ENCODE measurements around the gene SERPINA9.

Gene SERPINA9

DNA sequence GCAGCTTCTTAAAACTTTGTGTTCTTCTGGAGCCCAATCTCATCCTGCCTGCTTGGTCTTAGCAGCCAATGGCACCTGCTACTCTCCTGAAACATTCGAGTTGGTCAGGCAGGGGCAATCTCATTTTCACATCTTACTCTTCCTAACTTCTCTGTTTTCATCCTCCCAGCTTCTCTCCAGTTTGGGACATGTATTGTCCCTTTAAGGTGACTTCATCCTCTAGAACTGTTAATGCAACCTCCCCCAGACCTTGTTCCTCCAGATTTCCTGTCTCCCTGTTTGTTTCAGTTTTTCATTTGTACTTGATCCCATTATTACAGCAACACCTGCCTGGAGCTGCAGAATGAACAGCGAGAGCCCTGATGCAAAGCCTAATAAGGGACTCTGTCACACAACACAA is 54.7 kb downstream of the SERPINA9 start:
- no peak for DNase-seq

DNA sequence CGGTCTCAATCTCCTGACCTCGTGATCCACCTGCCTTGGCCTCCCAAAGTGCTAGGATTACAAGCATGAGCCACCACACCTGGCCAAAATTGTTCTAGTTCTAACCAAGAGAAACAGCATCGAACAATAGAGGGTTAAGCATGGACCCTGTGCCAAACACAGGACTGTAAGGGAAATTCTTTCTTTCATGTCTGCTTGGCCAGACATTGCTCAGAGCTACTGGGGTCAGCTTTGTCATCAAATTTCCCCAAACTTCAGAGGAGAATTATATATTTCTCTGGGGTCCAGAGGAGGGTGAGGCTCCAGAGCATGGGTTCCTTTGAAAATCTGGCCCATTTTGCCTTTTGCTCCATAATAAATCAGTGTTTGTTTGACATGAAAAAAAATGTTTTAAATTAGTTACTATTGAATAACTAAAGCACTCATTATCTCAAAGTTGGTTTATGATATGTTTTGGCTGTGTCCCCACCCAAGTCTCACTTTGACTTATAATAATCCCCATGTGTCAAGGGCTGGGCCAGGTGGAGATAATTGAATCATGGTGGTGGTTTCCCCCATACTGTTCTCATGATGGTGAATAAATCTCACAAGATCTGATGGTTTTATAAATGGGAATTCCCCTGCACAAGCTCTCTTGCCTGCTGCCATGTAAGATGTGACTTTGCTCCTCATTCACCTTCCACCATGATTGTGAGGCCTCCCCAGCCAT is 58.3 kb downstream of the SERPINA9 start:
- DNase-seq: peak; percentile 16
